MM.1S (cell line): ENCODE data around the gene CD8A.

Source experiments
- EZH2 ChIP-seq: fragments of 300-600 bp; sonication (generic); optimal IDR thresholded peaks from 2 replicates; pipeline ENCODE3; 2017; ENCODE audit warnings: low read depth, mild to moderate bottlenecking, antibody characterized with exemption, low read length, mixed read lengths
- TF ChIP-seq, protein P1 (sequence below): fragments of 300-600 bp; sonication (generic); IDR thresholded peaks from 2 replicates; pipeline ENCODE4 v1.5.1; 2016; ENCODE audit warnings: antibody characterized with exemption, low read length, mixed read lengths

GRCh38 chr2:86825036-86825692 lies 34.5 kb upstream of the CD8A start:
- TF ChIP-seq, protein P1, sequence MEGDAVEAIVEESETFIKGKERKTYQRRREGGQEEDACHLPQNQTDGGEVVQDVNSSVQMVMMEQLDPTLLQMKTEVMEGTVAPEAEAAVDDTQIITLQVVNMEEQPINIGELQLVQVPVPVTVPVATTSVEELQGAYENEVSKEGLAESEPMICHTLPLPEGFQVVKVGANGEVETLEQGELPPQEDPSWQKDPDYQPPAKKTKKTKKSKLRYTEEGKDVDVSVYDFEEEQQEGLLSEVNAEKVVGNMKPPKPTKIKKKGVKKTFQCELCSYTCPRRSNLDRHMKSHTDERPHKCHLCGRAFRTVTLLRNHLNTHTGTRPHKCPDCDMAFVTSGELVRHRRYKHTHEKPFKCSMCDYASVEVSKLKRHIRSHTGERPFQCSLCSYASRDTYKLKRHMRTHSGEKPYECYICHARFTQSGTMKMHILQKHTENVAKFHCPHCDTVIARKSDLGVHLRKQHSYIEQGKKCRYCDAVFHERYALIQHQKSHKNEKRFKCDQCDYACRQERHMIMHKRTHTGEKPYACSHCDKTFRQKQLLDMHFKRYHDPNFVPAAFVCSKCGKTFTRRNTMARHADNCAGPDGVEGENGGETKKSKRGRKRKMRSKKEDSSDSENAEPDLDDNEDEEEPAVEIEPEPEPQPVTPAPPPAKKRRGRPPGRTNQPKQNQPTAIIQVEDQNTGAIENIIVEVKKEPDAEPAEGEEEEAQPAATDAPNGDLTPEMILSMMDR = no peak
- TF ChIP-seq EZH2 = no peak
